Liver (tissue), 9 donors: ENCODE measurements around the gene ZBTB26. TPM values are rescaled to one million over a fixed set of nuclear protein-coding genes. Genes with fewer than 3 reads are reported as not detected.
A peak's percentile ranks its signal among the peaks of the same experiment; 100 is the strongest.

ENCODE experiments used
- DNase-seq: peaks from one replicate; pipeline ENCODE4 v3.0.0-alpha.2; 2017; ENCODE audit warnings: low spot score
- H3K27ac ChIP-seq, 2 donors: one replicate each; pipeline ENCODE4 v1.7.0; 2013; ENCODE audit warnings: inconsistent platforms in 2 of 2, low read length in 2 of 2, control low read depth in 1 of 2, low read depth in 1 of 2, mild to moderate bottlenecking in 1 of 2
- H3K27me3 ChIP-seq, 4 donors: one replicate each; pipeline versions ENCODE4 v1.6.1 to v1.7.0; 2013; ENCODE audit warnings: low read length in 3 of 4, inconsistent platforms in 1 of 4, mild to moderate bottlenecking in 1 of 4, moderate library complexity in 1 of 4; ENCODE audit not compliant: control insufficient read depth in 4 of 4, insufficient read depth in 4 of 4
- H3K36me3 ChIP-seq, 4 donors: one replicate each; pipeline versions ENCODE4 v1.6.1 to v1.7.0; 2013; ENCODE audit warnings: low read length in 3 of 4, mild to moderate bottlenecking in 3 of 4, low read depth in 1 of 4, moderate library complexity in 1 of 4; ENCODE audit not compliant: control insufficient read depth in 4 of 4, insufficient read depth in 3 of 4
- H3K4me1 ChIP-seq, 4 donors: one replicate each; pipeline versions ENCODE4 v1.6.1 to v1.7.0; 2013; ENCODE audit warnings: low read length in 3 of 4, mild to moderate bottlenecking in 3 of 4, moderate library complexity in 1 of 4; ENCODE audit not compliant: control insufficient read depth in 4 of 4, insufficient read depth in 4 of 4
- H3K4me3 ChIP-seq, 3 donors: one replicate each; pipeline versions ENCODE4 v1.6.1 to v1.7.0; 2013; ENCODE audit warnings: low read length in 3 of 3, control low read depth in 1 of 3, low read depth in 1 of 3, mild to moderate bottlenecking in 1 of 3
- H3K9ac ChIP-seq, 2 donors: one replicate each; pipeline ENCODE4 v1.7.0; 2013; ENCODE audit warnings: low read length in 2 of 2, mild to moderate bottlenecking in 2 of 2, moderate library complexity in 2 of 2, control low read depth in 1 of 2, low read depth in 1 of 2
- H3K9me3 ChIP-seq, 4 donors: one replicate each; pipeline versions ENCODE4 v1.6.1 to v1.7.0; 2013; ENCODE audit warnings: low read length in 3 of 4; ENCODE audit not compliant: control insufficient read depth in 4 of 4
- ATF3 ChIP-seq: IDR thresholded peaks from 2 replicates; pipeline ENCODE4 v1.6.1; 2016; ENCODE audit warnings: antibody characterized with exemption
- CTCF ChIP-seq: fragments of 150-350 bp; IDR thresholded peaks from 2 replicates; pipeline ENCODE4 v1.5.1; 2017; ENCODE audit warnings: improper control_type of control experiment, low read depth, low read length; ENCODE audit not compliant: missing input control
- EGR1 ChIP-seq, 2 donors: IDR thresholded peaks; 2 replicates each; pipeline ENCODE4 v1.6.1; 2016 to 2018; ENCODE audit warnings: antibody characterized with exemption in 2 of 2, low read depth in 2 of 2
- FOXA1 ChIP-seq: IDR thresholded peaks from 2 replicates; pipeline ENCODE4 v1.6.1; 2016; ENCODE audit warnings: antibody characterized with exemption
- GABPA ChIP-seq, 2 donors: IDR thresholded peaks in 1 of 2; conservative IDR thresholded peaks in 1 of 2; 2 replicates each; pipeline ENCODE4 v1.6.1; 2016; ENCODE audit warnings: antibody characterized with exemption in 2 of 2, mild to moderate bottlenecking in 1 of 2, moderate library complexity in 1 of 2
- HNF4A ChIP-seq, 2 donors: conservative IDR thresholded peaks; 2 replicates each; pipeline ENCODE4 v1.6.1; 2016; ENCODE audit warnings: antibody characterized with exemption in 2 of 2, mild to moderate bottlenecking in 2 of 2
- HNF4G ChIP-seq: IDR thresholded peaks from 2 replicates; pipeline ENCODE4 v1.6.1; 2016; ENCODE audit warnings: antibody characterized with exemption
- JUND ChIP-seq, 2 donors: IDR thresholded peaks; 2 replicates each; pipeline ENCODE4 v1.6.1; 2016; ENCODE audit warnings: antibody characterized with exemption in 2 of 2
- MAX ChIP-seq: IDR thresholded peaks from 2 replicates; pipeline ENCODE4 v1.6.1; 2016; ENCODE audit warnings: antibody characterized with exemption
- NR2F2 ChIP-seq: IDR thresholded peaks from 2 replicates; pipeline ENCODE4 v1.6.1; 2016; ENCODE audit warnings: antibody characterized with exemption
- RAD21 ChIP-seq, 2 donors: IDR thresholded peaks; 2 replicates each; pipeline ENCODE4 v1.6.1; 2016; ENCODE audit warnings: antibody characterized with exemption in 2 of 2, mild to moderate bottlenecking in 2 of 2
- REST ChIP-seq: IDR thresholded peaks from 2 replicates; pipeline ENCODE4 v1.6.1; 2016; ENCODE audit warnings: antibody characterized with exemption, mild to moderate bottlenecking
- RXRA ChIP-seq, 2 donors: IDR thresholded peaks; 2 replicates each; pipeline ENCODE4 v1.6.1; 2017 to 2018; ENCODE audit warnings: antibody characterized with exemption in 2 of 2, mild to moderate bottlenecking in 1 of 2
- SP1 ChIP-seq: IDR thresholded peaks from 2 replicates; pipeline ENCODE4 v1.6.1; 2018; ENCODE audit warnings: antibody characterized with exemption, mild to moderate bottlenecking
- TAF1 ChIP-seq: conservative IDR thresholded peaks from 2 replicates; pipeline ENCODE4 v1.6.1; 2016; ENCODE audit warnings: antibody characterized with exemption, mild to moderate bottlenecking
- YY1 ChIP-seq: IDR thresholded peaks from 2 replicates; pipeline ENCODE4 v1.6.1; 2016; ENCODE audit warnings: antibody characterized with exemption, mild to moderate bottlenecking
- ZBTB33 ChIP-seq: IDR thresholded peaks from 2 replicates; pipeline ENCODE4 v1.6.1; 2016; ENCODE audit warnings: antibody characterized with exemption
- WGBS: extraction: QIAGEN DNeasy Blood & Tissue Kit; methylation state at CpG from one replicate; pipeline ENCODE4 v1.1.7; 2013; 5-methylcytosine and 5-hydroxymethylcytosine counted together
- polyA plus RNA-seq, 2 donors: library from polyadenylated mRNA; stranded (reverse) in 1 of 2; unstranded in 1 of 2; fragments of 200-250 nt in 1 of 2; fragments of >200 nt in 1 of 2; fragmentation: Nextera tagmentation in 1 of 2; extraction: Ambion mirVana in 1 of 2; gene quantifications; one replicate each; pipeline versions ENCODE4 v1.2.1 to v1.2.3, GENCODE V29; 2013 to 2015
- total RNA-seq, 2 donors: library from RNA; depleted of rRNA; stranded (reverse); fragments of >200 nt; gene quantifications; one replicate each; pipeline ENCODE4 v1.2.3, GENCODE V29; 2014
- donor health status: healthy.
- donor health status: healthy.
- donor health status: healthy.
- donor health status: healthy.
- donor health status: healthy.

Gene ZBTB26
- total and polyA plus RNA-seq, 4 donors, result 0.63 to 3.3 (median 1.3) TPM

- WGBS, result 97% methylated on average over 8 of the region's 8 CpGs
- DNase-seq, result no peak
- H3K9ac ChIP-seq, result no peak overlapping the region
- H3K4me3 ChIP-seq, result no peak overlapping the region
- no peaks in the 10 kb centered on the region for H3K4me1 ChIP-seq
- H3K27ac ChIP-seq, result no peak overlapping the region
- no peaks in the 10 kb centered on the region for H3K27me3 ChIP-seq
- TF ChIP-seq RXRA (IDR thresholded peaks at IDR 0.05) (no peak), TAF1 (no peak), NR2F2 (no peak), RAD21 (IDR thresholded peaks at IDR 0.05) (no peak), HNF4G (no peak), SP1 (no peak), MAX (no peak), FOXA1 (no peak), HNF4A (conservative IDR thresholded peaks at IDR 0.05) (no peak), CTCF (no peak), EGR1 (IDR thresholded peaks at IDR 0.05; ENCODE audit: low read depth in 2 of 2) (no peak), ATF3 (no peak), GABPA (IDR thresholded peaks at IDR 0.05 in 1 of 2, conservative IDR thresholded peaks at IDR 0.05 in 1 of 2) (no peak), JUND (IDR thresholded peaks at IDR 0.05) (no peak)
- H3K9me3 ChIP-seq, result no peaks in the 10 kb centered on the region
- peaks cover 0 to 8% (median 6%) of the 10 kb centered on the region in 4 donors for H3K36me3 ChIP-seq
These were observed 8.6 kb downstream of the ZBTB26 start for GRCh38 chr9:122922713-122923112.

- DNase-seq, result no peak
- Histone ChIP-seq H3K36me3 (peaks cover 0 to 8% (median 6%) of the 10 kb centered on the region in 4 donors), H3K9ac (no peak overlapping the region), H3K27me3 (no peaks in the 10 kb centered on the region), H3K9me3 (no peaks in the 10 kb centered on the region), H3K4me1 (peaks cover 0 to 4% (median 3%) of the 10 kb centered on the region in 4 donors), H3K4me3 (no peak overlapping the region), H3K27ac (no peak overlapping the region)
- 90% methylated on average over 2 of the region's 2 CpGs for WGBS
- no peak for TF ChIP-seq EGR1 (IDR thresholded peaks at IDR 0.05; ENCODE audit: low read depth in 2 of 2)
These were observed 13.0 kb downstream of the ZBTB26 start for GRCh38 chr9:122918310-122918709.

GRCh38 chr9:122912964-122913673 lies 18.2 kb downstream of the ZBTB26 start, which contains the start of gene ZBTB6:
ZBTB6 (minus strand) TSS chr9:122913323; CDS start chr9:122912072, 1,251 bp downstream.
- peak within 1 kb of the TSS; percentile 75 to 79 for H3K27ac ChIP-seq
- peaks cover 0 to 13% (median 6%) of the 10 kb centered on the region in 4 donors for H3K36me3 ChIP-seq
- no peaks in the 10 kb centered on the region for H3K27me3 ChIP-seq
- H3K9ac ChIP-seq, result peak within 1 kb of the TSS; percentile 75 to 85
- WGBS, result 1% methylated on average over 35 of the region's 35 CpGs
- peak within 1 kb of the TSS; percentile 89 to 99 (median 99) for H3K4me3 ChIP-seq
- DNase-seq, result peak; percentile 61
- no peaks in the 10 kb centered on the region for H3K9me3 ChIP-seq
- H3K4me1 ChIP-seq, result peaks cover 0 to 16% (median 12%) of the 10 kb centered on the region in 4 donors
- peak; percentile 61 for TF ChIP-seq ATF3
- TF ChIP-seq ZBTB33, result peak; percentile 96
- TF ChIP-seq RAD21 (IDR thresholded peaks at IDR 0.05), result peak; percentile 20 to 37
- TF ChIP-seq YY1, result peak; percentile 78
- peak; percentile 60 for TF ChIP-seq REST
- TF ChIP-seq RXRA (IDR thresholded peaks at IDR 0.05), result peak; percentile 29 to 58
- TF ChIP-seq HNF4G, result peak; percentile 17
- TF ChIP-seq SP1, result peak; percentile 28
